ENCODE measurements around the gene NKIRAS2. TPM values are rescaled to one million over a fixed set of nuclear protein-coding genes. Genes with fewer than 3 reads are reported as not detected.

NKIRAS2 gene
- total and polyA plus RNA-seq, 8 donors, result 6.5 to 14.7 (median 11.6) TPM

DNA sequence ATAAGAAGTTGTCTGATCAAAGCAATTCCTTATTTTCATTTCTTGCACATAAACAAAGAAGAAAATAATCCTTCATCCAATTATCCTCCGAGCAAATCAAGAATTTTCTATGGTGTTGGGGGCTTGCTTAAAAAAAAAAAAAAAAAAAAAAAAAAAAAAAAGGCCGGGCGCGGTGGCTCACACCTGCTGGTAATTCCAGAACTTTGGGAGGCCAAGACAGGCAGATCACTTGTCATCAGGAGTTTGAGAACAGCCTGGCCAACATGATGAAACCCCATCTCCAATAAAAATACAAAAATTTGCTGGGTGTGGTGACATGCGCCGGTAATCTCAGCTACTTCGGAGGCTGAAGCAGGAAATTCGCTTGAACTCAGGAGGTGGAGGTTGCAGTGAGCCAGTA is 34.0 kb upstream of the NKIRAS2 start:
- ATAC-seq (no peak), FAIRE-seq (no peak), DNase-seq (no peak)
- TF ChIP-seq, protein P1, sequence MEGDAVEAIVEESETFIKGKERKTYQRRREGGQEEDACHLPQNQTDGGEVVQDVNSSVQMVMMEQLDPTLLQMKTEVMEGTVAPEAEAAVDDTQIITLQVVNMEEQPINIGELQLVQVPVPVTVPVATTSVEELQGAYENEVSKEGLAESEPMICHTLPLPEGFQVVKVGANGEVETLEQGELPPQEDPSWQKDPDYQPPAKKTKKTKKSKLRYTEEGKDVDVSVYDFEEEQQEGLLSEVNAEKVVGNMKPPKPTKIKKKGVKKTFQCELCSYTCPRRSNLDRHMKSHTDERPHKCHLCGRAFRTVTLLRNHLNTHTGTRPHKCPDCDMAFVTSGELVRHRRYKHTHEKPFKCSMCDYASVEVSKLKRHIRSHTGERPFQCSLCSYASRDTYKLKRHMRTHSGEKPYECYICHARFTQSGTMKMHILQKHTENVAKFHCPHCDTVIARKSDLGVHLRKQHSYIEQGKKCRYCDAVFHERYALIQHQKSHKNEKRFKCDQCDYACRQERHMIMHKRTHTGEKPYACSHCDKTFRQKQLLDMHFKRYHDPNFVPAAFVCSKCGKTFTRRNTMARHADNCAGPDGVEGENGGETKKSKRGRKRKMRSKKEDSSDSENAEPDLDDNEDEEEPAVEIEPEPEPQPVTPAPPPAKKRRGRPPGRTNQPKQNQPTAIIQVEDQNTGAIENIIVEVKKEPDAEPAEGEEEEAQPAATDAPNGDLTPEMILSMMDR (IDR thresholded peaks at IDR 0.05), result no peak
- H3K9me3 ChIP-seq, result no peaks in the 10 kb centered on the region
- no peak overlapping the region for H3K4me3 ChIP-seq
- peaks cover 6 to 71% (median 16%) of the 10 kb centered on the region in 3 donors for H3K36me3 ChIP-seq
- H3K27me3 ChIP-seq, result no peaks in the 10 kb centered on the region
- WGBS, 2 donors, result 96 to 97% methylated on average over 7 to 8 of the region's 8 CpGs
- intact Hi-C loops (cut with DNase I), result no loop called here
- H3K27ac ChIP-seq, result no peak overlapping the region
- peaks cover 0 to 3% (median 0%) of the 10 kb centered on the region in 3 donors for H3K4me1 ChIP-seq

DNA sequence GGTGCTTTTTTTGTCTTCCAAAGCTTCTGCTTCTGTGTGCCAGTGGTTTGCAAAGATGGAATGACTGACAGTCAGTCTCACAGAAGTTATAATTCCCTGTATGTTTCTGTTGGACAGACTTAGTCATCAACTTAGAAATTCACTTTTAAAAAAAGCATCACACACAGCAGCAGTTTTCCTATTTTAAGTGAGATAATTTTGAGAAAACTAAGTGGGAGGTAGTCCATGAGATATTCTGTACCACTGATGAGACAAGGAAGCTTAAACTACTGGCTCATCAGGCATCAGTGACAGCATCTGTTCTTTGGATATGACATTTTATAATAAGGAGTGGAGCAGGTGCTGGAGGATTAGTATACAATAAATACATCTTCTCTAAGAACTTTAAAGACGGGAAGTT is 33.3 kb upstream of the NKIRAS2 start:
- intact Hi-C loops (cut with DNase I), result no loop called here

DNA sequence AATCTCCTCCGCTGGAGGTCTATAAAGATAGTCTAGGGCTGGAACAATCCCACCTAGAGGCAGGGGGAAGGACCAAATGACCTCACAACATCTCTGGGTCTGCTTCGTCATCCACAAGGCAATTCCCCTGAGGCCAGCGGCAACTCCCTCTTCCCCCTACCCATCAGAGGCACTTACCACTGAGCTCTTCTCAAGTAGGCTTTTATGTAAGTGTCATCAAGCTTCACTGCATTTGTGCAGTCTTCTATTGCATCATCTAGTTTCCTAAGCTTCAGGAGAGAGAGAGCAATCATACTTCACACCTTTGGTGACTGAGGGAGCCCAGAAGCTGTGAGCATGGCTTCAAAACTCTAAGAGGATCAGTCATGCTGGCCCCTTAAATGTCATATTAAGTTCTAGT is 32.2 kb upstream of the NKIRAS2 start:
- Histone ChIP-seq H3K27me3 (no peaks in the 10 kb centered on the region), H3K36me3 (peaks cover 4 to 57% (median 18%) of the 10 kb centered on the region in 3 donors), H3K9me3 (no peaks in the 10 kb centered on the region), H3K4me3 (no peak overlapping the region), H3K4me1 (peaks cover 0 to 3% (median 0%) of the 10 kb centered on the region in 3 donors), H3K27ac (no peak overlapping the region)
- DNase-seq (no peak), FAIRE-seq (no peak), ATAC-seq (no peak)
- 83 to 85% methylated on average over 3 of the region's 3 CpGs for WGBS, 2 donors
- intact Hi-C loops (cut with DNase I), result no loop called here
- TF ChIP-seq, protein P1 (IDR thresholded peaks at IDR 0.05), result no peak

More for the DNA sequence above, 33.3 kb upstream of the NKIRAS2 start:
- no peak overlapping the region for H3K27ac ChIP-seq
- H3K36me3 ChIP-seq, result peaks cover 5 to 64% (median 14%) of the 10 kb centered on the region in 3 donors
- peaks cover 0 to 3% (median 0%) of the 10 kb centered on the region in 3 donors for H3K4me1 ChIP-seq
- FAIRE-seq (no peak), DNase-seq (no peak), ATAC-seq (no peak)
- no peaks in the 10 kb centered on the region for H3K27me3 ChIP-seq
- H3K4me3 ChIP-seq, result no peak overlapping the region
- TF ChIP-seq, protein P1 (IDR thresholded peaks at IDR 0.05), result no peak
- H3K9me3 ChIP-seq, result no peaks in the 10 kb centered on the region
- WGBS, 2 donors, result 94 to 95% methylated on average over 1 of the region's 1 CpG

DNA sequence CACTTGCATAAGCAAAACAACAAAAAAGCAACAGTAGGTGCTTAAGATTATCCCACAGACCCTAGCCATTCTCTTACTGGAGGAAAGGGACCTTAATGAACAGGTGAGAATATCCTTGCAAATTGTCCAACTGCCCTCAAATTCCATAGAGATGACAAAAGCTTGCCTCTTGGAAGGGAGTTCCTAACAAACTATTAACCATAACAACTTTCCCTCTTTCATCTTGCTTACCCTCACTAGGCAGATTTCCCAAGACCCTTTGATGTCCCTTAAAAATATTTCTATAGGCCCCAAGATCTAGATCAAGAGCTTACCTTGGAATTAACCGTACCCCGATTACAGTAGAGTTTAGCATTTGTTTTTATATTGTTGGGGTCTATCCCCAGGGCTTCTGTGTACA is 31.5 kb upstream of the NKIRAS2 start:
- Histone ChIP-seq H3K36me3 (peaks cover 4 to 58% (median 23%) of the 10 kb centered on the region in 3 donors), H3K27me3 (no peaks in the 10 kb centered on the region), H3K4me1 (peaks cover 0 to 3% (median 0%) of the 10 kb centered on the region in 3 donors), H3K27ac (no peak overlapping the region), H3K4me3 (no peak overlapping the region), H3K9me3 (no peaks in the 10 kb centered on the region)
- TF ChIP-seq, protein P1 (IDR thresholded peaks at IDR 0.05), result no peak
- ATAC-seq (no peak), DNase-seq (no peak), FAIRE-seq (no peak)
- 95% methylated on average over 2 of the region's 2 CpGs for WGBS, 2 donors
- intact Hi-C loops (cut with DNase I), result no loop called here

DNA sequence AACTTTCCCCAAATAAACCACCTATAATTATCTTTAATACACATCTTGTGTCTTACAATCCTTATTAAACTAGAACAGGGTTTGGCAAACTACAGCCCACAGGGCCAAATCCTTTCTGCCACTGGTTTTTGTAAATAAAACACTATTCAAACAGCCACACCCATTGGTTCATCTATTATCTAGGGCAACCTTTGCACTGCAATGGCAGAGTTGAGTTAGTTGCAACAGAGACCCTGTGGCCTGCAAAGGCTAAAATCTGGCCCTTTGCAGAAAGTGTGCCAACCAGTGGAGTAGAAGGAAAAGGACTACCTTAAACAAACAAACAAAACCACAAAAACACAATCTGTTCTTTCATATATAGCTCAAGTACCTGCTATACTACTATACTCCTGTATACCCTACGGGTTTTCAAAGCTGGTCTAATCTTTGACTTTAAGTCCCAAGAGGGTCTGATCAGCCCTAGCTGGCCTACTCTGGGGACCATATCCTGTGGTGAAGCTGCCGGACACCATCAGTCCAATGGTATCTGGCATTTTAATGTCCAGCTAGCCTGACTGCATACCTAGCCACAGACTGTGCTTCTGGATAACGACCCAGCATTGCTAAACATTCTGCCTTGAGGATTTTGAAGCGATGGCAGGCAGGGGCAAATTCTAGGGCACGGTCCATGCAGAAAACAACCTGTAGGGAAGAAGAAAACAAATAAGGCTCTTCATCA is 30.0 kb upstream of the NKIRAS2 start:
- Histone ChIP-seq H3K9me3 (no peaks in the 10 kb centered on the region), H3K36me3 (peaks cover 4 to 61% (median 26%) of the 10 kb centered on the region in 3 donors), H3K27ac (no peak overlapping the region), H3K27me3 (no peaks in the 10 kb centered on the region), H3K4me3 (no peak overlapping the region), H3K4me1 (peaks cover 0 to 3% (median 0%) of the 10 kb centered on the region in 3 donors)
- FAIRE-seq (no peak), ATAC-seq (peak in 1 of 4 donors; percentile 49), DNase-seq (no peak)
- TF ChIP-seq, protein P1 (IDR thresholded peaks at IDR 0.05), result no peak
- 78 to 89% methylated on average over 5 of the region's 5 CpGs for WGBS, 2 donors
- intact Hi-C loops (cut with DNase I), result no loop called here
